GM12878 (cell line): Measurements from ENCODE around the gene PRKAG2. TPM values are rescaled to one million over a fixed set of nuclear protein-coding genes. Genes with fewer than 3 reads are reported as not detected.

Source experiments
- ATAC-seq: fragments of 200-7000 bp; cut with Tn5 transposase; 3 replicates; pipeline ENCODE4 v1.9.1; 2020; ENCODE audit warnings: mild to moderate bottlenecking, moderate library complexity
- BruUV-seq: library from RNA; stranded (reverse); fragments of 400-500 nt; replicated peaks from 2 replicates; lab custom pipeline; 2021; lab: Mats Ljungman, UMichigan
- CTCF ChIA-PET: fragments of 300-600 bp; sonication (Branson Sonifier 250); formaldehyde crosslinking; extraction: SDS; loops from one replicate; lab custom pipeline; 2021; ENCODE audit warnings: inconsistent platforms; lab: Yijun Ruan, JAX
- POLR2A ChIA-PET: fragments of 350-600 bp; formaldehyde crosslinking; extraction: SDS; loops from one replicate; lab custom pipeline; 2021; ENCODE audit warnings: inconsistent platforms; lab: Charles Lee
- RAD21 ChIA-PET: fragments of 300-600 bp; sonication (Branson Sonifier 250); formaldehyde crosslinking; loops from one replicate; lab custom pipeline; 2023; ENCODE audit warnings: antibody characterized with exemption; ENCODE audit not compliant: unreplicated experiment; lab: Charles Lee
- SMC1A ChIA-PET: fragments of 300-600 bp; sonication (Branson Sonifier 250); formaldehyde crosslinking; loops from one replicate; lab custom pipeline; 2023; ENCODE audit not compliant: unreplicated experiment, uncharacterized antibody; lab: Charles Lee
- DNase-seq: peaks from one replicate; pipeline ENCODE4 v3.0.0-alpha.2; 2011; ENCODE audit warnings: low read depth, low spot score
- FAIRE-seq: peaks from 3 replicates; lab custom pipeline; 2011; peaks lifted over from hg19 to GRCh38; lab: Jason Lieb, UNC
- H2AFZ ChIP-seq: 2 replicates; pipeline ENCODE4 v1.6.0; 2011; ENCODE audit warnings: low read depth, low read length, control low read depth; ENCODE audit not compliant: control insufficient read depth
- H3K27ac ChIP-seq: 2 replicates; pipeline ENCODE4 v1.5.1; 2011; ENCODE audit warnings: control low read depth; ENCODE audit not compliant: control insufficient read depth, insufficient read depth
- H3K27me3 ChIP-seq, 2 experiments: replicated peaks in 1 of 2; 2 replicates each; pipeline versions ENCODE4 v1.6.0 to v1.6.1; 2011; ENCODE audit warnings: low read length in 1 of 2; ENCODE audit not compliant: control insufficient read depth in 2 of 2, insufficient read depth in 2 of 2
- H3K36me3 ChIP-seq, 2 experiments: 2 replicates each; pipeline ENCODE4 v1.5.1; 2011; ENCODE audit warnings: low read length in 1 of 2; ENCODE audit not compliant: control insufficient read depth in 2 of 2, insufficient read depth in 2 of 2
- H3K4me1 ChIP-seq: 2 replicates; pipeline ENCODE4 v1.6.1; 2011; ENCODE audit warnings: mild to moderate bottlenecking, low read length, moderate library complexity, mixed read lengths; ENCODE audit not compliant: control insufficient read depth, insufficient read depth
- H3K4me2 ChIP-seq: 2 replicates; pipeline ENCODE4 v1.6.0; 2011; ENCODE audit warnings: control low read depth; ENCODE audit not compliant: control insufficient read depth, insufficient read depth
- H3K4me3 ChIP-seq: fragments of 200-600 bp; sonication (generic); 2 replicates; pipeline ENCODE4 v1.5.1; 2016
- H3K79me2 ChIP-seq: 2 replicates; pipeline ENCODE4 v1.6.0; 2011; ENCODE audit warnings: low read length; ENCODE audit not compliant: control insufficient read depth, insufficient read depth
- H3K9ac ChIP-seq: 2 replicates; pipeline ENCODE4 v1.8.0; 2011; ENCODE audit warnings: low read length, control low read depth, mixed read lengths; ENCODE audit not compliant: control insufficient read depth, insufficient read depth
- H3K9me3 ChIP-seq: replicated peaks from 3 replicates; pipeline ENCODE4 v1.5.1; 2011; ENCODE audit warnings: mild to moderate bottlenecking, low read length; ENCODE audit not compliant: control insufficient read depth, insufficient read depth
- H4K20me1 ChIP-seq: 2 replicates; pipeline ENCODE4 v1.6.0; 2011; ENCODE audit not compliant: control insufficient read depth, insufficient read depth
- CBX3 ChIP-seq: fragments of 200-600 bp; sonication (generic); IDR thresholded peaks from 2 replicates; pipeline ENCODE4 v1.6.1; 2016; ENCODE audit warnings: low read depth, borderline replicate concordance
- ELK1 ChIP-seq: IDR thresholded peaks from 2 replicates; pipeline ENCODE4 v1.6.1; 2012; ENCODE audit warnings: low read depth, low read length, improper control_type of control experiment
- GATAD2B ChIP-seq: fragments of 450-650 bp; conservative IDR thresholded peaks from 2 replicates; pipeline ENCODE4 v1.6.1; 2017; ENCODE audit warnings: low read depth, mild to moderate bottlenecking, moderate library complexity
- IKZF2 ChIP-seq, 2 experiments: fragments of 450-650 bp; IDR thresholded peaks; 2 replicates each; pipeline ENCODE4 v1.6.1; 2017; ENCODE audit warnings: mild to moderate bottlenecking in 2 of 2, moderate library complexity in 2 of 2
- IRF5 ChIP-seq: fragments of 450-650 bp; IDR thresholded peaks from 2 replicates; pipeline ENCODE4 v1.6.1; 2017; ENCODE audit warnings: borderline replicate concordance
- LARP7 ChIP-seq: fragments of 450-650 bp; IDR thresholded peaks from 2 replicates; pipeline ENCODE4 v1.6.1; 2017; ENCODE audit warnings: mild to moderate bottlenecking
- MXI1 ChIP-seq: fragments of 150-350 bp; IDR thresholded peaks from 2 replicates; pipeline ENCODE4 v1.6.1; 2011; ENCODE audit warnings: low read depth, mild to moderate bottlenecking, inconsistent platforms, low read length, improper control_type of control experiment
- NFXL1 ChIP-seq: fragments of 450-650 bp; IDR thresholded peaks from 2 replicates; pipeline ENCODE4 v1.6.1; 2017; ENCODE audit warnings: antibody characterized with exemption, mild to moderate bottlenecking, borderline replicate concordance
- NFYA ChIP-seq: IDR thresholded peaks from 2 replicates; pipeline ENCODE4 v1.6.1; 2011; ENCODE audit warnings: low read depth, mild to moderate bottlenecking, low read length, improper control_type of control experiment, borderline replicate concordance
- RUNX3 ChIP-seq: IDR thresholded peaks from 2 replicates; pipeline ENCODE4 v1.6.1; 2012; ENCODE audit warnings: low read length, inconsistent platforms
- SPI1 ChIP-seq: IDR thresholded peaks from 2 replicates; pipeline ENCODE4 v1.6.1; 2011; ENCODE audit warnings: low read depth, mild to moderate bottlenecking, low read length, moderate library complexity, borderline replicate concordance; ENCODE audit not compliant: insufficient read depth
- SREBF2 ChIP-seq: IDR thresholded peaks from 2 replicates; pipeline ENCODE4 v1.6.1; 2012; ENCODE audit warnings: mild to moderate bottlenecking, low read length
- TCF3 ChIP-seq: IDR thresholded peaks from 2 replicates; pipeline ENCODE4 v1.6.1; 2012; ENCODE audit warnings: low read depth, mild to moderate bottlenecking, low read length, borderline replicate concordance; ENCODE audit not compliant: insufficient read depth
- WGBS: methylation state at CpG from one replicate; pipeline ENCODE4 v1.1.6; 2016; ENCODE audit warnings: low lambda C conversion rate; ENCODE audit not compliant: insufficient replicate concordance, insufficient coverage; ENCODE audit errors: missing lambda C conversion rate; 5-methylcytosine and 5-hydroxymethylcytosine counted together
- in situ Hi-C: fragments of 300-500 bp; cut with MboI; formaldehyde crosslinking; loops from 9 replicates; pipeline ENCODE4 v1.14.3; 2018; ENCODE audit warnings: mixed read lengths
- intact Hi-C: fragments of 100-400 bp; cut with micrococcal nuclease; formaldehyde crosslinking; loops from one replicate; pipeline ENCODE4 v1.14.2; 2022; ENCODE audit not compliant: unreplicated experiment
- polyA plus RNA-seq, 11 experiments: library from polyadenylated mRNA; depleted of rRNA in 4 of 11; unstranded in 6 of 11; stranded (reverse) in 5 of 11; fragments of >200 nt; fragmentation: Nextera tagmentation in 4 of 11; fragmentation: Illumina TruSeq in 1 of 11; extraction: Ambion mirVana in 4 of 11; extraction: Trizol in 1 of 11; gene quantifications; 1 replicate in 1 of 11; 2 replicates in 10 of 11; pipeline versions ENCODE4 v1.2.1 to v1.2.3, GENCODE V29; 2011 to 2016; ENCODE audit warnings: inconsistent platforms in 2 of 11, missing spikeins in 2 of 11, low read depth in 1 of 11
- total RNA-seq, 4 experiments: library from RNA; depleted of rRNA in 3 of 4; stranded (reverse); fragments of >200 nt in 3 of 4; fragmentation: Illumina TruSeq in 1 of 4; extraction: Trizol in 1 of 4; gene quantifications; 2 replicates each; pipeline versions ENCODE4 v1.2.1 to v1.2.3, GENCODE V29; 2013 to 2021

Gene PRKAG2
- total and polyA plus RNA-seq, 10 of the 15 experiments (the other 5 are each of a cell fraction or from before 2014, with no cell fraction given): 3.4 to 8.9 (median 6.8) TPM

- in situ Hi-C loops: no loop called here
- no peak for ATAC-seq
- H2AFZ ChIP-seq: no peak overlapping the region
- intact Hi-C loops: no loop called here
- no peaks in the 10 kb centered on the region for H4K20me1 ChIP-seq
- CTCF ChIA-PET: no interaction called here
- H3K4me1 ChIP-seq: no peaks in the 10 kb centered on the region
- H3K4me2 ChIP-seq: no peak overlapping the region
- 78% methylated on average over 16 of the region's 16 CpGs for WGBS
- no peak overlapping the region for H3K27ac ChIP-seq
- POLR2A ChIA-PET: interaction anchor here (0.6 kb wide), 1 partner anchor 58 kb away, joined by 6 read pairs; no protein-coding TSS in a partner anchor
- no peak overlapping the region for H3K4me3 ChIP-seq
- DNase-seq: no peak
- SMC1A ChIA-PET: no interaction called here
- no peaks in the 10 kb centered on the region for H3K27me3 ChIP-seq
- H3K79me2 ChIP-seq: no peaks in the 10 kb centered on the region
- no peak for FAIRE-seq
- RAD21 ChIA-PET: no interaction called here
- H3K9ac ChIP-seq: no peak overlapping the region
- H3K36me3 ChIP-seq: no peaks in the 10 kb centered on the region
- no TSS peak for BruUV-seq
- TF ChIP-seq IRF5: no peak
- TF ChIP-seq TCF3: no peak
- TF ChIP-seq SPI1: no peak
- TF ChIP-seq MXI1: no peak
- no peak for TF ChIP-seq NFYA
- TF ChIP-seq CBX3: no peak
- TF ChIP-seq ELK1: no peak
- no peak for TF ChIP-seq LARP7
- TF ChIP-seq RUNX3: no peak
- TF ChIP-seq GATAD2B: no peak
- TF ChIP-seq NFXL1: no peak
- TF ChIP-seq IKZF2 (IDR thresholded peaks at IDR 0.05): no peak
- TF ChIP-seq SREBF2: no peak
- H3K9me3 ChIP-seq: no peaks in the 10 kb centered on the region
These were observed 177.6 kb downstream of the PRKAG2 start for GRCh38 chr7:151699147-151699927.
